ENCODE data around the gene SRRD. TPM values are rescaled to one million over a fixed set of nuclear protein-coding genes. Genes with fewer than 3 reads are reported as not detected.
A peak's percentile ranks its signal among the peaks of the same experiment; 100 is the strongest.

Gene SRRD
- total and polyA plus RNA-seq, 2 of the 13 experiments (the other 11 are each of a cell fraction or from before 2014, with no cell fraction given): 22.8 to 36.6 TPM

DNA sequence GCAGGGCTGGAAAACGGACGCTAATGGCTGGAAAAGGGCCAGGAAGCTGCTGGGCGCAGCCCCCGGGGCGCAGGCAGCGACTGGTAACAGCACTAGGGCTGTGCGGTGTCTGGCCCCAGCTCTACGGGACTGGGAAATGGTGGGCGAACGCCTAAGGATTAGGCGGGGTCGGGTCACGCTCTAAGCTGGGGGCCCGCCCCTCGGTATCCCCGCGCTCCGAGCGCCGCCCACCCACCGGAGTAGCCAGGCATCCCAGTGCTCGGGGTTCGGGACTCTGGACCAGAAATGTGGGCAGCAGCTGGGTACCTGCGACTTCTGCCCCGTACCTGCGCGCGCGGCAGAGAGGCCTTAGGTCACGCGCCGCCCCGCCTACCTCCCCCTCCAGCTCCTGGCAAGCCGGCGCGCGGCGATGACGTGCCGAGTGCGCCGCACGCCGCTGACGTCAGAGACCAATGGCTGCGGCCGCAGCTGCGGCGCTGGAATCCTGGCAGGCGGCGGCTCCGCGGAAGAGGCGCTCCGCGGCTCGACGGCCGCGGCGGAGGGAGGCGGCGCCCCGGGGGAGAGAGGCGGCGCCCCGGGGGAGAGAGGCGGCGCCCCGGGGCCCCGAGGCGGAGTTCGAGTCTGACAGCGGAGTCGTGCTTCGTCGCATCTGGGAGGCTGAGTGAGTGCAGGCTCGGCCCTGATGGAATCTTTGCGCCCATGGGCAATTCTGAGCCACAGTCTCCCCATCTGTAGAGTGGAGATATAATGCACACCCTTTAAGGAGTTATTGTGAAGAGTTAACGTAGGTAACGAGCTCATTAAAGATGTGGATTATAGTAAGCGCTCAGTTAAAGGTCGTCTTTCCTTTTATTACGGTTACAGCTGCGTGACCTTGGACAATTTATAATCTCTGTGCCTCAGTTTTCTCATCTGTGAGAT is at the start of gene SRRD, which contains the start of gene HPS4 (continued):
- TF ChIP-seq CEBPG (CRISPR knock-in tag; IDR thresholded peaks at IDR 0.05) (peak; percentile 44; the same call in 1 of the 2 replicates), YEATS4 (CRISPR knock-in tag; IDR thresholded peaks at IDR 0.05; ENCODE audit: borderline replicate concordance) (peak; percentile 95), MEIS2 (CRISPR knock-in tag; IDR thresholded peaks at IDR 0.05) (peak; percentile 62), IRF2 (CRISPR knock-in tag; IDR thresholded peaks at IDR 0.05) (peak; percentile 87), RCOR2 (CRISPR knock-in tag; IDR thresholded peaks at IDR 0.05) (peak; percentile 93), ZNF329 (CRISPR knock-in tag; IDR thresholded peaks at IDR 0.05; ENCODE audit: low read depth) (peak; percentile 20; the same call in 1 of the 2 replicates), ZNF878 (CRISPR knock-in tag; IDR thresholded peaks at IDR 0.05) (no peak), POLR2AphosphoS2 (IDR thresholded peaks at IDR 0.05; ENCODE audit: low read depth, low read length) (no peak), ZNF563 (CRISPR knock-in tag; IDR thresholded peaks at IDR 0.05) (peak; percentile 33; the same call in 1 of the 2 replicates), PRMT3 (CRISPR knock-in tag; IDR thresholded peaks at IDR 0.05; ENCODE audit: borderline replicate concordance, low read depth) (no peak), MTF1 (CRISPR knock-in tag; IDR thresholded peaks at IDR 0.05) (no peak), ZBTB20 (CRISPR knock-in tag; IDR thresholded peaks at IDR 0.05; ENCODE audit: borderline replicate concordance, low read depth) (peak; percentile 49; the same call in 1 of the 2 replicates), SMAD3 (CRISPR knock-in tag; IDR thresholded peaks at IDR 0.05) (0 out of 2 replicates have a peak, but pooled peaks have one; percentile 20), ELF3 (CRISPR knock-in tag; IDR thresholded peaks at IDR 0.05) (peak; percentile 37; the same call in 1 of the 2 replicates), SPEN (CRISPR knock-in tag; IDR thresholded peaks at IDR 0.05; ENCODE audit: low read depth) (peak; percentile 96), GABPB1 (CRISPR knock-in tag; IDR thresholded peaks at IDR 0.05) (peak; percentile 91), HDAC6 (IDR thresholded peaks at IDR 0.05; ENCODE audit: low read depth, low read length) (no peak), ZNF562 (CRISPR knock-in tag; IDR thresholded peaks at IDR 0.05; ENCODE audit: borderline replicate concordance) (no peak), ZNF235 (CRISPR knock-in tag; IDR thresholded peaks at IDR 0.05; ENCODE audit: borderline replicate concordance) (no peak), KMT2A (CRISPR knock-in tag; IDR thresholded peaks at IDR 0.05) (peak; percentile 92), ZNF484 (CRISPR knock-in tag; IDR thresholded peaks at IDR 0.05; ENCODE audit: borderline replicate concordance, low read depth) (no peak), KAT7 (CRISPR knock-in tag; IDR thresholded peaks at IDR 0.05; ENCODE audit: borderline replicate concordance) (peak; percentile 96)
- TF ChIP-seq, protein P1, sequence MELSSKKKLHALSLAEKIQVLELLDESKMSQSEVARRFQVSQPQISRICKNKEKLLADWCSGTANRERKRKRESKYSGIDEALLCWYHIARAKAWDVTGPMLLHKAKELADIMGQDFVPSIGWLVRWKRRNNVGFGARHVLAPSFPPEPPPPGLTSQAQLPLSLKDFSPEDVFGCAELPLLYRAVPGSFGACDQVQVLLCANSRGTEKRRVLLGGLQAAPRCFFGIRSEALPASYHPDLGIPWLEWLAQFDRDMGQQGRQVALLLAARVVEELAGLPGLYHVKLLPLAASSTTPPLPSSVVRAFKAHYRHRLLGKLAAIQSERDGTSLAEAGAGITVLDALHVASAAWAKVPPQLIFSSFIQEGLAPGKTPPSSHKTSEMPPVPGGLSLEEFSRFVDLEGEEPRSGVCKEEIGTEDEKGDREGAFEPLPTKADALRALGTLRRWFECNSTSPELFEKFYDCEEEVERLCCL (CRISPR knock-in tag; IDR thresholded peaks at IDR 0.05; ENCODE audit: borderline replicate concordance): peak; percentile 88; the same call in 1 of the 2 replicates
- TF ChIP-seq, protein P2, sequence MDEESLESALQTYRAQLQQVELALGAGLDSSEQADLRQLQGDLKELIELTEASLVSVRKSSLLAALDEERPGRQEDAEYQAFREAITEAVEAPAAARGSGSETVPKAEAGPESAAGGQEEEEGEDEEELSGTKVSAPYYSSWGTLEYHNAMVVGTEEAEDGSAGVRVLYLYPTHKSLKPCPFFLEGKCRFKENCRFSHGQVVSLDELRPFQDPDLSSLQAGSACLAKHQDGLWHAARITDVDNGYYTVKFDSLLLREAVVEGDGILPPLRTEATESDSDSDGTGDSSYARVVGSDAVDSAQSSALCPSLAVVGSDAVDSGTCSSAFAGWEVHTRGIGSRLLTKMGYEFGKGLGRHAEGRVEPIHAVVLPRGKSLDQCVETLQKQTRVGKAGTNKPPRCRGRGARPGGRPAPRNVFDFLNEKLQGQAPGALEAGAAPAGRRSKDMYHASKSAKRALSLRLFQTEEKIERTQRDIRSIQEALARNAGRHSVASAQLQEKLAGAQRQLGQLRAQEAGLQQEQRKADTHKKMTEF (CRISPR knock-in tag; IDR thresholded peaks at IDR 0.05): peak; percentile 89; the same call in 1 of the 2 replicates
- TF ChIP-seq, protein P3, sequence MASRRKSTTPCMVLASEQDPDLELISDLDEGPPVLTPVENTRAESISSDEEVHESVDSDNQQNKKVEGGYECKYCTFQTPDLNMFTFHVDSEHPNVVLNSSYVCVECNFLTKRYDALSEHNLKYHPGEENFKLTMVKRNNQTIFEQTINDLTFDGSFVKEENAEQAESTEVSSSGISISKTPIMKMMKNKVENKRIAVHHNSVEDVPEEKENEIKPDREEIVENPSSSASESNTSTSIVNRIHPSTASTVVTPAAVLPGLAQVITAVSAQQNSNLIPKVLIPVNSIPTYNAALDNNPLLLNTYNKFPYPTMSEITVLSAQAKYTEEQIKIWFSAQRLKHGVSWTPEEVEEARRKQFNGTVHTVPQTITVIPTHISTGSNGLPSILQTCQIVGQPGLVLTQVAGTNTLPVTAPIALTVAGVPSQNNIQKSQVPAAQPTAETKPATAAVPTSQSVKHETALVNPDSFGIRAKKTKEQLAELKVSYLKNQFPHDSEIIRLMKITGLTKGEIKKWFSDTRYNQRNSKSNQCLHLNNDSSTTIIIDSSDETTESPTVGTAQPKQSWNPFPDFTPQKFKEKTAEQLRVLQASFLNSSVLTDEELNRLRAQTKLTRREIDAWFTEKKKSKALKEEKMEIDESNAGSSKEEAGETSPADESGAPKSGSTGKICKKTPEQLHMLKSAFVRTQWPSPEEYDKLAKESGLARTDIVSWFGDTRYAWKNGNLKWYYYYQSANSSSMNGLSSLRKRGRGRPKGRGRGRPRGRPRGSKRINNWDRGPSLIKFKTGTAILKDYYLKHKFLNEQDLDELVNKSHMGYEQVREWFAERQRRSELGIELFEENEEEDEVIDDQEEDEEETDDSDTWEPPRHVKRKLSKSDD (CRISPR knock-in tag; IDR thresholded peaks at IDR 0.05; ENCODE audit: low read depth): peak; percentile 94; the same call in 1 of the 2 replicates
